H1 (cell line): Measurements from ENCODE around the gene PLCXD1. TPM values are rescaled to one million over a fixed set of nuclear protein-coding genes. Genes with fewer than 3 reads are reported as not detected.

Experiments
- CEBPB ChIP-seq: IDR thresholded peaks from 2 replicates; pipeline ENCODE4 v1.6.1; 2012; ENCODE audit warnings: low read depth, low read length
- CHD7 ChIP-seq: fragments of 300-600 bp; sonication (generic); IDR thresholded peaks from 2 replicates; pipeline ENCODE4 v1.7.1; 2012; ENCODE audit warnings: low read length, moderate library complexity, mild to moderate bottlenecking, inconsistent platforms; ENCODE audit not compliant: insufficient replicate concordance
- TAF7 ChIP-seq: optimal IDR thresholded peaks from 2 replicates; pipeline ENCODE3; 2011; ENCODE audit warnings: low read depth, mild to moderate bottlenecking, inconsistent platforms, low read length, moderate library complexity, borderline replicate concordance
- polyA plus RNA-seq, 7 experiments: library from polyadenylated mRNA; depleted of rRNA in 3 of 7; stranded (reverse) in 5 of 7; unstranded in 2 of 7; fragments of >200 nt in 5 of 7; fragments of 200-250 nt in 2 of 7; gene quantifications; 1 replicate in 5 of 7; 2 replicates in 1 of 7; 4 replicates in 1 of 7; pipeline versions ENCODE4 v1.2.1 to v1.2.3, GENCODE V29; 2011 to 2013; ENCODE audit warnings: missing spikeins in 2 of 7, mixed read lengths in 2 of 7
- total RNA-seq: library from RNA; stranded (reverse); fragmentation: NEBNext Ultra II Directional; extraction: Animal tissue kit (Norgen Biotek cat#: 25700); gene quantifications from 2 replicates; pipeline ENCODE4 v1.2.1, GENCODE V29; 2021

Gene PLCXD1
- total and polyA plus RNA-seq, 2 of the 8 experiments (the other 6 are each of a cell fraction or from before 2014, with no cell fraction given) = 93.6 to 124 TPM

GRCh38 chrX:350534-351323, 69.5 kb downstream of the PLCXD1 start (continued):
- no peak for TF ChIP-seq CHD7
- no peak for TF ChIP-seq CEBPB
- no peak for TF ChIP-seq TAF7
